ENCODE results near the gene ADH6.
"Not testable (repeated sequence)": the region's sequence is repeated elsewhere in the genome, so short reads cannot be mapped to it uniquely, and the experiment has no call there.

The ADH6 gene

GRCh38 chr4:99189900-99190299 lies 29.1 kb downstream of the ADH6 start:
- not testable (repeated sequence) for DNase-seq

DNA sequence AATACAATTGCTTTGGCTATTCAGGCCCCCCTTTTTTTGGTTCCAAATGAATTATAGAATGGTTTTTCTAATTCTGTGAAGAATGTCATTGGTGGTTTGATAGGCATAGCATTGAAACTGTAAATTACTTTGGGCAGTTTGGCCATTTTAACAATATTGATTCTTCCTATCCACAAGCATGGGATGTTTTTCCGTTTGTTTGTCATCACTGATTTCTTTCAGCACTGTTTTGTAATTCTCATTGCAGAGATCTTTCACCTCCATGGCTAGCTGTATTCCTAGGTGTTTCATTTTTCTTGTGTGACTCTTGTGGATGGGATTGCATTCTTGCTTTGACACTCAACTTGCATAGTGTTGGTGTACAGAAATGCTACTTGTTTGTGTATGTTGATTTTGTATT lies 33.0 kb downstream of the ADH6 start:
- DNase-seq = no peak

GRCh38 chr4:99185581-99185980 lies 33.5 kb downstream of the ADH6 start:
- no peak for DNase-seq

DNA sequence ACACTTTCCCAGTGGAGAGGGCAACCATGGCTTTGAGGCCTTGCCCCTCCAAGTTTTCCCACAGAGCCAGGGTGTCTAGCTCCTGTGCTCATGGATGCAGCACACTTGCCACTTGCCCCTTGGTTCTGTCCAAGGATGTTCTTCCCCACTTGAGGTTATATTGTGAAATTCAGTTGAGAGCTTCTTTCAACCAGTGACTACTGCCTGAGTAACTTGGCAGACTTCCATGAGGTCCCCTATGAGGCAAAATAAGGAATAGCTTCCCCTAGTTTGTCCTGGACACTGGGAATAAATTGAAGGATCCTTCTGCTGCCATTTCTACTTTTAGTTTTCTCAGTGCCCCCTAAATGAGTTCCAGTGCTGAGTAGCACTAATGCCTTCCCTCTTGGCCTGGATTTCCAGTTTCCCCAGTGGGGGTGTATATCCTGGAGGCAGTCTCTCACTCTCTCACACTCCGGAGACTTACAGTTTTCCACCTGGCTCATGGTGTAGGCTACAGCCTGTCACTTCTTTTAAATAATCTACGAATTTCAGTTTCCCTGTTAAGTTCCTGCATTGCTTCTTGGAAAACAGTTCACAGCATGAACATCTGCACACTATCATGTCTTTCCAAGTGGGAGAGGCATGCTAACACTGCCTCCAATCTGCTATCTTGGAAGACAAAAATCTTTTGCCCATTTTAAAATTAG lies 38.5 kb downstream of the ADH6 start:
- no peak for DNase-seq

GRCh38 chr4:99179626-99180025 lies 39.4 kb downstream of the ADH6 start:
- no peak for DNase-seq

DNA sequence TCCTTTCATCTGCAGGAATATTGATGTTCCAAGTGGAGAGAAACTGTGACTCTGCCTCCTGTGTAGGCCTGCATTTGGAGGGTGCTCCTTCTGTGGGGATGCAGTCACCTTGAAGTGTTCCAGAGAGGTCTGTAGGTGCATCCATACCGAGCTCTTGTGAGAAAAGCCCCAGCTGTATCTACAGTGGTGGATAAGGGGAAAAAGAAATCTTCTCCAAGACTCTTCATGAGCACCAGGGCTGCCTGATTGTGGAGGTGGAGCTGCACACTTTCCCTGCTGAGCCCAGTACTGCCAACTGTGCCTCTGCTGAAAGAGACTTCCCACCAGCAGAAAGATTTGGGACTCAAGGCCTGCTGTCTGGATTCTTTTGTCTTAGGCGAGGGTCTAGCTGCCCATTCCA lies 39.9 kb downstream of the ADH6 start:
- DNase-seq = no peak

- no peak for DNase-seq
Measured at GRCh38 chr4:99166544-99166943, 52.5 kb downstream of the ADH6 start.

DNA sequence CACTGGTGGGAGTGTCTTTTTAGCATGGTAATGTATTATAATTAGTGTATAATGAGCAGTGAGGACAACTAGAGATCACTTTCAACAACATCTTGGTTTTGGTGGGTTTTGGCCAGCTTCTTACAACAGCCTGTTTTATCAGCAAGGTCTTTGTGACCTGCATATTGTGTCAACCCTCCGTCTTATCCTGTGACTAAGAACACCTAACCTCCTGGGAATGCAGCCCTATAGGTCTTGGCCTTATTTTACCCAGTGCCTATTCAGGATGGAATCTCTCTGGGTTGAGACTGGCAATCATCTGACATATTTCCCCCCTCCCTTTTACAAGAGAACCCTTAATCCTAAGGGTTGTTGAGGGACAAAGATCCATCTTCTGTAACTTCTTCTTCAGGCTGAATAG lies 53.1 kb downstream of the ADH6 start:
- no peak for DNase-seq

DNA sequence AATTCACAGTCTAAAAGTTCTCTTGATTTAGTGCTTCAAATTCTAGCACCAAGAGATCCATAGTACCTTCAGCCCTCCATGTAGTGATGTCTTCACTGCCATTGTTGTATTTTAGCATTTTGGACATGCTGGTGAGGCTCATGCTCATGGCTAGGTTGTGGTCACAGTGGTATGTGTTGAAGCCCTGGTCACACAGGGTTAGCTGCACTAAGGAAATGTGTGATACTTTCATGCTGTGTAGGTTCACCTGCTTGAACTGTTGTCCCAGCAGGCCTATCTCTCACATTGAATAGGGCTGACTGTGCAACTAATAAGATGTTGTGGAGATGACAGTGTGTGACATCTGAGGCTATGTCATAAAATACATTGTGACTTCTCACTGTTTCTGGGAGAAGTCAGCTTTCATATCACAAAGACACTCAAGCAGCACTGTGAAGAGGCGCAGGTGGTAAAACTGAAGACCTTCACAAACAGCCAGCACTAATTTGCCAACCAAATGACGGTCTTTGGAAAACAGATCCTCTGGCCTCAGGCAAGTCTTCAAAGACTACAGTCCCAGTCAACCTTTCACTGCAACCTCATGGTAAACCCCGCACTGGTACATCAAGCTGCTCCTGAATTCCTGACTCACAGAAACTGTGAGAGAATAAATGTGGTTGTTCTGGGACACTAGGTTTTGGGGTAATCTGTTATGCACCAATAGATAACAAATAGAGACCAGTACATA lies 57.5 kb downstream of the ADH6 start:
- DNase-seq = no peak

GRCh38 chr4:99159699-99160098 lies 59.3 kb downstream of the ADH6 start:
- DNase-seq = no peak

GRCh38 chr4:99157478-99157935 lies 61.5 kb downstream of the ADH6 start:
- DNase-seq = no peak

DNA sequence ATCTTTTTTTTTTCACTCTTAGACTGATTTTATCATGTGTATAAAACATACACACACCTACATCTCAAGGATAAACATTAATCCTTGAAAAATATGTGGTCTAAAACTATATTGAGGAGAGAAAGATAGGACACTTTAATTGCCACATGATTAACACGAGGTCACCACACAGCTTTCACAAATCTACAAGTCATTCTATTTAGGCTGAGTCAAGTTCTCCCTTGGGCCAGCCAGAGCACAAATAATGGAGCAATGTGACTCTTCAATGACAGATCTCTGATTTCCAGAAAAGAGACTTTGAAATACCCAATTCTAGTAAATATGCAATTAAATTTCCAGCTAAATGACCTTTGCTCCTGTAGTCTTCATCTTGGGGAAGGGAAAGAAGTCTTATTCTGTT lies 62.1 kb downstream of the ADH6 start:
- no peak for DNase-seq

DNA sequence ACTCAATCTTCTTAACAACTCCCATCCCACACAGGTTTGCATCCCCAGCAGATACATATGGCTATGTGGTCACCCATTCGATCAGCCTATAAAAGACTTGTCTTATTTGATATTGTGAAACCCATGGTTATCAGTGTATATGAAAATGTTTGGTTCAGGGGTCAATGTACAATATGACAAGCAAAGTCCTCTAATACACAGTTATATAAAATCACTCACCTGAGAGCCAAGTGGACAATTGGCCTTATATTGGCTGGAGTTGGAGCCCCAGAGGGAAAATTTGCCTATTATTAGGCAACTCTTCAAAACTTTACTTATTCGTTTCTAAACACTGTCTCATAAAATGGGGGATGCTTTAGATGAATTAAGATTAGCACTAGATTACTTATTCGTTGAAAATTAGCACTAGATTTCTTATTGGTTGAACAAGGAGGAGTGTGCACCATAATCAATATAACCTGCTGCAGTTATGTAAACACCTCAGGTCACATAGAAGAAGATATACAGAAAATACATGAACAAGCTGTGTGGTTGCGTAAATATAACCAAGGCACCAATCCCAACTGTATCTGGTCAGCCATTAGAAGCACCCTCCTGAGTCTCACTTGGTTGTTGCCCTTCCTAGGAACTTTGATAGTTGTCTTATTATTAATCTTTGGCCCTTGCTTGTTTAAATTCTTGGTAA lies 64.2 kb downstream of the ADH6 start:
- DNase-seq = no peak

Measured in activated CD4-positive, alpha-beta T cell treated with anti-CD3 and anti-CD28 coated beads, Interleukin-2, amount 50 U/mL, for 1 hour (primary cell).